ENCODE data around the gene TGFB3.

The TGFB3 gene

GRCh38 chr14:75987201-75987970, 5.6 kb upstream of the TGFB3 start:
- Histone ChIP-seq H3K4me1 (ENCODE audit: control insufficient read depth in 1 of 2, insufficient read depth in 1 of 2, low read depth in 1 of 2, low read length in 1 of 2) (peaks cover 12 to 16% of the 10 kb centered on the region in 2 experiments), H3K9me3 (no peaks in the 10 kb centered on the region), H3K27ac (no peak overlapping the region), H3K27me3 (peaks cover 57% of the 10 kb centered on the region), H3K36me3 (no peaks in the 10 kb centered on the region), H3K4me3 (ENCODE audit: low read depth in 1 of 2, low read length in 1 of 2) (no peak overlapping the region)
- TF ChIP-seq, protein P1, sequence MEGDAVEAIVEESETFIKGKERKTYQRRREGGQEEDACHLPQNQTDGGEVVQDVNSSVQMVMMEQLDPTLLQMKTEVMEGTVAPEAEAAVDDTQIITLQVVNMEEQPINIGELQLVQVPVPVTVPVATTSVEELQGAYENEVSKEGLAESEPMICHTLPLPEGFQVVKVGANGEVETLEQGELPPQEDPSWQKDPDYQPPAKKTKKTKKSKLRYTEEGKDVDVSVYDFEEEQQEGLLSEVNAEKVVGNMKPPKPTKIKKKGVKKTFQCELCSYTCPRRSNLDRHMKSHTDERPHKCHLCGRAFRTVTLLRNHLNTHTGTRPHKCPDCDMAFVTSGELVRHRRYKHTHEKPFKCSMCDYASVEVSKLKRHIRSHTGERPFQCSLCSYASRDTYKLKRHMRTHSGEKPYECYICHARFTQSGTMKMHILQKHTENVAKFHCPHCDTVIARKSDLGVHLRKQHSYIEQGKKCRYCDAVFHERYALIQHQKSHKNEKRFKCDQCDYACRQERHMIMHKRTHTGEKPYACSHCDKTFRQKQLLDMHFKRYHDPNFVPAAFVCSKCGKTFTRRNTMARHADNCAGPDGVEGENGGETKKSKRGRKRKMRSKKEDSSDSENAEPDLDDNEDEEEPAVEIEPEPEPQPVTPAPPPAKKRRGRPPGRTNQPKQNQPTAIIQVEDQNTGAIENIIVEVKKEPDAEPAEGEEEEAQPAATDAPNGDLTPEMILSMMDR (IDR thresholded peaks at IDR 0.05), result no peak

GRCh38 chr14:75986439-75986765, 4.6 kb upstream of the TGFB3 start:
- Histone ChIP-seq H3K27ac (no peak overlapping the region), H3K27me3 (peaks cover 67% of the 10 kb centered on the region), H3K4me3 (ENCODE audit: low read depth in 1 of 2, low read length in 1 of 2) (peak overlapping the region; percentile 76 to 83), H3K36me3 (no peaks in the 10 kb centered on the region), H3K4me1 (ENCODE audit: control insufficient read depth in 1 of 2, insufficient read depth in 1 of 2, low read depth in 1 of 2, low read length in 1 of 2) (peaks cover 22 to 23% of the 10 kb centered on the region in 2 experiments), H3K9me3 (no peaks in the 10 kb centered on the region)
- TF ChIP-seq, protein P1 (IDR thresholded peaks at IDR 0.05), result no peak

GRCh38 chr14:75985618-75986438, 4.0 kb upstream of the TGFB3 start, which contains the start of gene IFT43:
IFT43 (plus strand) TSS chr14:75985763; CDS start chr14:75985787, 24 bp downstream.
- Histone ChIP-seq H3K27ac (no peak within 1 kb of the TSS), H3K36me3 (no peaks in the 10 kb centered on the region), H3K9me3 (no peaks in the 10 kb centered on the region), H3K4me3 (ENCODE audit: low read depth in 1 of 2, low read length in 1 of 2) (peak within 1 kb of the TSS; percentile 76 to 83), H3K27me3 (peaks cover 72% of the 10 kb centered on the region), H3K4me1 (ENCODE audit: control insufficient read depth in 1 of 2, insufficient read depth in 1 of 2, low read depth in 1 of 2, low read length in 1 of 2) (peaks cover 24 to 27% of the 10 kb centered on the region in 2 experiments)
- TF ChIP-seq, protein P1 (IDR thresholded peaks at IDR 0.05), result peak; percentile 14

GRCh38 chr14:75984674-75985073, 2.9 kb upstream of the TGFB3 start:
- H3K9me3 ChIP-seq, result no peaks in the 10 kb centered on the region
- peaks cover 24 to 27% of the 10 kb centered on the region in 2 experiments for H3K4me1 ChIP-seq (ENCODE audit: control insufficient read depth in 1 of 2, insufficient read depth in 1 of 2, low read depth in 1 of 2, low read length in 1 of 2)
- no peaks in the 10 kb centered on the region for H3K36me3 ChIP-seq
- H3K27me3 ChIP-seq, result peaks cover 84% of the 10 kb centered on the region
- TF ChIP-seq, protein P1 (IDR thresholded peaks at IDR 0.05), result no peak
- no peak overlapping the region for H3K4me3 ChIP-seq (ENCODE audit: low read depth in 1 of 2, low read length in 1 of 2)
- H3K27ac ChIP-seq, result no peak overlapping the region

- H3K9me3 ChIP-seq, result no peaks in the 10 kb centered on the region
- H3K36me3 ChIP-seq, result no peaks in the 10 kb centered on the region
- no peak overlapping the region for H3K27ac ChIP-seq
- peaks cover 23 to 27% of the 10 kb centered on the region in 2 experiments for H3K4me1 ChIP-seq (ENCODE audit: control insufficient read depth in 1 of 2, insufficient read depth in 1 of 2, low read depth in 1 of 2, low read length in 1 of 2)
- H3K4me3 ChIP-seq (ENCODE audit: low read depth in 1 of 2, low read length in 1 of 2), result peak overlapping the region; percentile 30 to 77
- H3K27me3 ChIP-seq, result peaks cover 100% of the 10 kb centered on the region
- TF ChIP-seq, protein P1 (IDR thresholded peaks at IDR 0.05), result no peak
Measured at GRCh38 chr14:75983019-75983358, 1.2 kb upstream of the TGFB3 start.
